A549 (cell line): ENCODE results near the gene CFAP92. TPM values are rescaled to one million over a fixed set of nuclear protein-coding genes. Genes with fewer than 3 reads are reported as not detected.

Source experiments
- ATAC-seq, 2 experiments: fragments of 200-7000 bp in 1 of 2; fragments of >200 bp in 1 of 2; cut with Nextera tagmentation in 1 of 2; cut with Tn5 transposase in 1 of 2; 3 replicates each; pipeline versions ENCODE4 v1.8.0 to v1.9.1; 2018 to 2020; ENCODE audit warnings: mild to moderate bottlenecking in 1 of 2, moderate library complexity in 1 of 2
- CTCF ChIA-PET: fragments of 300-600 bp; sonication (Branson Sonifier 250); formaldehyde crosslinking; extraction: SDS; loops from one replicate; lab custom pipeline; 2021; ENCODE audit warnings: antibody characterized with exemption, inconsistent platforms; lab: Yijun Ruan, JAX
- POLR2A ChIA-PET: fragments of 350-600 bp; formaldehyde crosslinking; extraction: SDS; loops from one replicate; lab custom pipeline; 2021; ENCODE audit warnings: antibody characterized with exemption, inconsistent platforms; lab: Yijun Ruan, JAX
- DNase-seq, 2 experiments: peaks; one replicate each; pipeline versions ENCODE4 v3.0.0 to v3.0.0-alpha.2; 2011 to 2016; ENCODE audit warnings: low read depth in 1 of 2, low spot score in 1 of 2
- FAIRE-seq: peaks from 2 replicates; lab custom pipeline; 2011; peaks lifted over from hg19 to GRCh38; lab: Jason Lieb, UNC
- H3K27ac ChIP-seq, 2 experiments: fragments of >200 bp; sonication (Bioruptor Twin); formaldehyde crosslinking; 3 replicates each; pipeline ENCODE4 v1.5.1; 2016 to 2017
- H3K4me1 ChIP-seq: fragments of >200 bp; sonication (Bioruptor Twin); formaldehyde crosslinking; 3 replicates; pipeline ENCODE4 v1.6.1; 2016
- H3K4me2 ChIP-seq: fragments of >200 bp; sonication (Bioruptor Twin); formaldehyde crosslinking; 3 replicates; pipeline ENCODE4 v1.6.1; 2016
- H3K4me3 ChIP-seq: fragments of >200 bp; sonication (Bioruptor Twin); formaldehyde crosslinking; 3 replicates; pipeline ENCODE4 v1.5.1; 2016
- H3K9me3 ChIP-seq: fragments of >200 bp; sonication (Bioruptor Twin); formaldehyde crosslinking; 3 replicates; pipeline ENCODE4 v1.6.1; 2016
- ATOH8 ChIP-seq: fragments of 250-450 bp; sonication (Bioruptor Pico); IDR thresholded peaks from 2 replicates; pipeline ENCODE4 v1.5.0; 2020; ENCODE audit warnings: low read depth, mild to moderate bottlenecking, moderate library complexity
- BHLHE40 ChIP-seq: IDR thresholded peaks from 2 replicates; pipeline ENCODE4 v1.6.1; 2012; ENCODE audit warnings: low read depth, low read length, inconsistent platforms
- CEBPB ChIP-seq, 2 experiments: fragments of >200 bp in 1 of 2; sonication (Bioruptor Twin) in 1 of 2; formaldehyde crosslinking in 1 of 2; IDR thresholded peaks; 2 replicates each; pipeline ENCODE4 v1.6.1; 2012 to 2016
- CHD2 ChIP-seq: fragments of 150-350 bp; IDR thresholded peaks from 2 replicates; pipeline ENCODE4 v1.6.1; 2014; ENCODE audit warnings: low read length; ENCODE audit not compliant: partially characterized antibody
- CHD4 ChIP-seq: fragments of 200-600 bp; sonication (generic); IDR thresholded peaks from 2 replicates; pipeline ENCODE4 v1.6.1; 2016; ENCODE audit warnings: antibody characterized with exemption, mild to moderate bottlenecking, borderline replicate concordance
- CTCF ChIP-seq: fragments of >200 bp; sonication (Bioruptor Twin); formaldehyde crosslinking; IDR thresholded peaks from 3 replicates; pipeline ENCODE4 v1.5.1; 2016
- E2F6 ChIP-seq: IDR thresholded peaks from 2 replicates; pipeline ENCODE4 v1.6.1; 2012; ENCODE audit warnings: low read depth, borderline replicate concordance
- EHMT2 ChIP-seq: fragments of 200-600 bp; sonication (generic); IDR thresholded peaks from 2 replicates; pipeline ENCODE4 v1.6.1; 2016; ENCODE audit warnings: antibody characterized with exemption, low read depth, mild to moderate bottlenecking, moderate library complexity
- EP300 ChIP-seq, 2 experiments: fragments of >200 bp; sonication (Bioruptor Twin); formaldehyde crosslinking; IDR thresholded peaks; 2 replicates in 1 of 2; 3 replicates in 1 of 2; pipeline ENCODE4 v1.6.1; 2016 to 2017
- FOSB ChIP-seq: fragments of 250-450 bp; sonication (Bioruptor Pico); IDR thresholded peaks from 2 replicates; pipeline ENCODE4 v1.5.0; 2020; ENCODE audit warnings: mild to moderate bottlenecking, moderate library complexity
- FOSL2 ChIP-seq, 2 experiments: fragments of 450-650 bp in 1 of 2; fragments of >200 bp in 1 of 2; sonication (Bioruptor Twin) in 1 of 2; formaldehyde crosslinking; IDR thresholded peaks; 2 replicates each; pipeline versions ENCODE4 v1.5.0 to v1.6.1; 2016 to 2020; ENCODE audit warnings: mild to moderate bottlenecking in 1 of 2, moderate library complexity in 1 of 2
- FOXS1 ChIP-seq: fragments of 250-450 bp; sonication (Bioruptor Pico); IDR thresholded peaks from 2 replicates; pipeline ENCODE4 v1.5.0; 2020; ENCODE audit warnings: mild to moderate bottlenecking, moderate library complexity
- GATA3 ChIP-seq: IDR thresholded peaks from 2 replicates; pipeline ENCODE4 v1.6.1; 2012; ENCODE audit warnings: borderline replicate concordance
- HEYL ChIP-seq: fragments of 250-450 bp; sonication (Bioruptor Pico); IDR thresholded peaks from 2 replicates; pipeline ENCODE4 v1.8.0; 2021; ENCODE audit warnings: mild to moderate bottlenecking, moderate library complexity
- HOXB13 ChIP-seq: fragments of 250-450 bp; sonication (Bioruptor Pico); IDR thresholded peaks from 2 replicates; pipeline ENCODE4 v1.5.0; 2020; ENCODE audit warnings: low read depth, mild to moderate bottlenecking, moderate library complexity
- HOXB5 ChIP-seq: fragments of 250-450 bp; sonication (Bioruptor Pico); IDR thresholded peaks from 2 replicates; pipeline ENCODE4 v1.5.0; 2020; ENCODE audit warnings: mild to moderate bottlenecking, moderate library complexity
- JUN ChIP-seq, 2 experiments: fragments of >200 bp; sonication (Bioruptor Twin); formaldehyde crosslinking; IDR thresholded peaks; 2 replicates in 1 of 2; 3 replicates in 1 of 2; pipeline ENCODE4 v1.6.1; 2016 to 2017
- JUNB ChIP-seq: fragments of >200 bp; sonication (Bioruptor Twin); formaldehyde crosslinking; IDR thresholded peaks from 2 replicates; pipeline ENCODE4 v1.6.1; 2016
- KDM1A ChIP-seq: fragments of 200-600 bp; sonication (generic); IDR thresholded peaks from 2 replicates; pipeline ENCODE4 v1.6.1; 2016; ENCODE audit warnings: low read depth, mild to moderate bottlenecking
- KDM5A ChIP-seq: fragments of 200-600 bp; sonication (generic); IDR thresholded peaks from 2 replicates; pipeline ENCODE4 v1.6.1; 2016; ENCODE audit warnings: antibody characterized with exemption, mild to moderate bottlenecking
- MAZ ChIP-seq: fragments of 150-350 bp; IDR thresholded peaks from 2 replicates; pipeline ENCODE4 v1.6.1; 2014; ENCODE audit warnings: antibody characterized with exemption, low read depth, low read length, borderline replicate concordance
- MYC ChIP-seq: IDR thresholded peaks from 2 replicates; pipeline ENCODE4 v1.6.1; 2012; ENCODE audit warnings: mild to moderate bottlenecking, inconsistent platforms, low read length, improper control_type of control experiment, borderline replicate concordance
- NFE2L2 ChIP-seq: fragments of 150-350 bp; conservative IDR thresholded peaks from 2 replicates; pipeline ENCODE4 v1.6.1; 2014; ENCODE audit warnings: low read length
- NR3C1 ChIP-seq: fragments of >200 bp; sonication (Bioruptor Twin); formaldehyde crosslinking; IDR thresholded peaks from 3 replicates; pipeline ENCODE4 v1.6.1; 2017
- POLR2A ChIP-seq: IDR thresholded peaks from 2 replicates; pipeline ENCODE4 v1.6.1; 2012; ENCODE audit warnings: mild to moderate bottlenecking, low read length
- POLR2AphosphoS2 ChIP-seq: conservative IDR thresholded peaks from 2 replicates; pipeline ENCODE4 v1.6.1; 2012; ENCODE audit warnings: low read length, improper control_type of control experiment, inconsistent platforms
- RCOR1 ChIP-seq: fragments of 150-350 bp; IDR thresholded peaks from 2 replicates; pipeline ENCODE4 v1.6.1; 2014; ENCODE audit warnings: antibody characterized with exemption, low read length, low read depth
- RFX5 ChIP-seq: fragments of 450-650 bp; IDR thresholded peaks from 2 replicates; pipeline ENCODE4 v1.7.1; 2014; ENCODE audit warnings: antibody characterized with exemption, mild to moderate bottlenecking, moderate library complexity
- RNF2 ChIP-seq: fragments of 200-600 bp; sonication (generic); IDR thresholded peaks from 2 replicates; pipeline ENCODE4 v1.6.1; 2016; ENCODE audit warnings: low read depth, mild to moderate bottlenecking, antibody characterized with exemption, moderate library complexity, borderline replicate concordance
- SREBF2 ChIP-seq: fragments of 450-650 bp; IDR thresholded peaks from 2 replicates; pipeline ENCODE4 v1.6.1; 2014; ENCODE audit warnings: mild to moderate bottlenecking, moderate library complexity
- TFCP2L1 ChIP-seq: fragments of 250-450 bp; sonication (Bioruptor Pico); IDR thresholded peaks from 2 replicates; pipeline ENCODE4 v1.5.0; 2021; ENCODE audit warnings: mild to moderate bottlenecking
- ZC3H11A ChIP-seq: fragments of 450-650 bp; IDR thresholded peaks from 2 replicates; pipeline ENCODE4 v1.6.1; 2014; ENCODE audit warnings: antibody characterized with exemption, mild to moderate bottlenecking
- ZSCAN20 ChIP-seq: fragments of 250-450 bp; sonication (Bioruptor Pico); IDR thresholded peaks from 2 replicates; pipeline ENCODE4 v1.8.0; 2022; ENCODE audit warnings: mild to moderate bottlenecking, moderate library complexity
- WGBS: methylation state at CpG from one replicate; pipeline ENCODE4 v1.1.6; 2017; ENCODE audit errors: missing lambda C conversion rate; 5-methylcytosine and 5-hydroxymethylcytosine counted together
- polyA plus RNA-seq, 4 experiments: library from polyadenylated mRNA; depleted of rRNA in 3 of 4; stranded (reverse); fragments of >200 nt; fragmentation: RNase III in 1 of 4; extraction: RNeasy Plus Mini Kit Qiagen cat#74134 plus additional on column Dnase treatment in 1 of 4; gene quantifications; 2 replicates in 3 of 4; 3 replicates in 1 of 4; pipeline ENCODE4 v1.2.3, GENCODE V29; 2011 to 2017

The CFAP92 gene
- polyA plus RNA-seq, 2 of the 4 experiments (the other 2 are of a cell fraction), result not detected

GRCh38 chr3:128879991-128880390 is 113.9 kb downstream of the CFAP92 start:
- H3K9me3 ChIP-seq, result no peaks in the 10 kb centered on the region
- POLR2A ChIA-PET, result interaction anchor here (1.8 kb wide), 1 partner anchor 199 kb away, joined by 11 read pairs; no protein-coding TSS in a partner anchor

GRCh38 chr3:128879125-128879969 is 114.5 kb downstream of the CFAP92 start, which contains the start of gene ACAD9:
ACAD9 (plus strand) TSS chr3:128879620; CDS start chr3:128879692, 72 bp downstream.
- Histone ChIP-seq H3K4me3 (peak within 1 kb of the TSS; percentile 93), H3K9me3 (no peaks in the 10 kb centered on the region), H3K4me2 (peak within 1 kb of the TSS; percentile 96), H3K27ac (peak within 1 kb of the TSS; percentile 96 to 97), H3K4me1 (peaks cover 21% of the 10 kb centered on the region; the same call in 2 of the 3 replicates)
- FAIRE-seq, result no peak
- DNase-seq, result peak; percentile 95 to 98
- WGBS, result 3% methylated on average over 21 of the region's 65 CpGs
- peak; percentile 86 to 91 for ATAC-seq
- POLR2A ChIA-PET, result interaction anchor here (0.6 to 1.8 kb wide), 7 partner anchors 12 to 437 kb away, joined by 3 to 11 read pairs (median 4); partner anchors contain the start of gene RPN1
- CTCF ChIA-PET, result interaction anchor here (0.6 to 2.3 kb wide), 4 partner anchors 9 to 199 kb away, joined by 3 to 13 read pairs (median 6); no protein-coding TSS in a partner anchor
- TF ChIP-seq MAZ (no peak), CHD2 (no peak), CTCF (no peak), NR3C1 (no peak), TFCP2L1 (no peak), CHD4 (no peak), NFE2L2 (no peak), KDM1A (no peak), HEYL (CRISPR knock-in tag) (no peak), RNF2 (no peak), FOXS1 (no peak), POLR2AphosphoS2 (no peak), JUNB (no peak), FOSL2 (IDR thresholded peaks at IDR 0.05) (no peak), FOSL2 (CRISPR knock-in tag; IDR thresholded peaks at IDR 0.05) (peak; percentile 88), POLR2A (peak; percentile 56), FOSB (no peak), HOXB5 (CRISPR knock-in tag) (no peak), SREBF2 (no peak), RFX5 (peak; percentile 55; the same call in 1 of the 2 replicates), ZC3H11A (no peak), RCOR1 (no peak), MYC (peak; percentile 68), HOXB13 (CRISPR knock-in tag) (no peak), E2F6 (peak; percentile 99), EP300 (IDR thresholded peaks at IDR 0.05) (no peak), JUN (IDR thresholded peaks at IDR 0.05) (peak; percentile 54 to 76; a peak in 2 of 5 replicates), GATA3 (no peak), CEBPB (IDR thresholded peaks at IDR 0.05) (no peak), BHLHE40 (peak; percentile 89)

More at GRCh38 chr3:128879991-128880390, 113.9 kb downstream of the CFAP92 start:
- FAIRE-seq, result no peak
- H3K4me3 ChIP-seq, result peak overlapping the region; percentile 93
- peaks cover 21% of the 10 kb centered on the region; the same call in 2 of the 3 replicates for H3K4me1 ChIP-seq
- peak in 1 of 2 experiments; percentile 14; a peak in 3 of 6 replicates for ATAC-seq
- peak in 1 of 2 experiments; percentile 17 for DNase-seq
- CTCF ChIA-PET, result interaction anchor here (0.6 kb wide), 2 partner anchors 14 to 171 kb away, joined by 3 to 5 read pairs; no protein-coding TSS in a partner anchor
- WGBS, result 0% methylated on average over 6 of the region's 6 CpGs
- peak overlapping the region; percentile 96 to 97 for H3K27ac ChIP-seq
- peak overlapping the region; percentile 96 for H3K4me2 ChIP-seq
- TF ChIP-seq POLR2A (no peak), EHMT2 (no peak), RNF2 (no peak), ZC3H11A (no peak), KDM5A (no peak), ZSCAN20 (CRISPR knock-in tag) (no peak), HOXB13 (CRISPR knock-in tag) (no peak), RFX5 (no peak), CHD2 (no peak), ATOH8 (CRISPR knock-in tag) (no peak), MAZ (no peak), NR3C1 (no peak), TFCP2L1 (no peak)
